GM18951 (cell line): Measurements from ENCODE around the gene JAK1.

Experiments
- POLR2A ChIP-seq: IDR thresholded peaks from 4 replicates; pipeline ENCODE4 v1.6.1; 2011; ENCODE audit warnings: mild to moderate bottlenecking; ENCODE audit not compliant: insufficient read length, insufficient read depth; ENCODE audit errors: extremely low read depth
- in situ Hi-C: fragments of 300-500 bp; cut with MboI; formaldehyde crosslinking; loops from one replicate; pipeline ENCODE4 v1.12.0; 2022; ENCODE audit warnings: low sequenced_read_pairs, mixed read lengths, inconsistent platforms; ENCODE audit not compliant: unreplicated experiment

JAK1 gene

GRCh38 chr1:64843675-64844074 lies 122.7 kb downstream of the JAK1 start:
- in situ Hi-C loops = no loop called here
- TF ChIP-seq POLR2A = no peak

GRCh38 chr1:64842224-64842623 lies 124.1 kb downstream of the JAK1 start:
- in situ Hi-C loops = no loop called here
- TF ChIP-seq POLR2A = no peak

- in situ Hi-C loops = no loop called here
- TF ChIP-seq POLR2A = no peak
Observed at GRCh38 chr1:64841330-64842065, 124.9 kb downstream of the JAK1 start.

GRCh38 chr1:64839732-64840405 lies 126.5 kb downstream of the JAK1 start:
- in situ Hi-C loops = no loop called here
- no peak for TF ChIP-seq POLR2A

GRCh38 chr1:64839261-64839660 lies 127.1 kb downstream of the JAK1 start:
- no peak for TF ChIP-seq POLR2A
- in situ Hi-C loops = no loop called here

- TF ChIP-seq POLR2A = no peak
- in situ Hi-C loops = no loop called here
Observed at GRCh38 chr1:64838486-64838885, 127.9 kb downstream of the JAK1 start.

GRCh38 chr1:64836802-64837201 lies 129.5 kb downstream of the JAK1 start:
- in situ Hi-C loops = no loop called here

GRCh38 chr1:64834734-64835133 lies 131.6 kb downstream of the JAK1 start:
- no peak for TF ChIP-seq POLR2A
- in situ Hi-C loops = no loop called here

More at GRCh38 chr1:64836802-64837201, 129.5 kb downstream of the JAK1 start:
- no peak for TF ChIP-seq POLR2A

- TF ChIP-seq POLR2A = no peak
- in situ Hi-C loops = no loop called here
Observed at GRCh38 chr1:64830030-64830651, 136.2 kb downstream of the JAK1 start.

- no peak for TF ChIP-seq POLR2A
- in situ Hi-C loops = no loop called here
Observed at GRCh38 chr1:64829411-64830029, 136.8 kb downstream of the JAK1 start.

- in situ Hi-C loops = no loop called here
Observed at GRCh38 chr1:64828829-64829228, 137.5 kb downstream of the JAK1 start.

GRCh38 chr1:64826991-64827390 lies 139.4 kb downstream of the JAK1 start:
- in situ Hi-C loops = no loop called here
- no peak for TF ChIP-seq POLR2A

More at GRCh38 chr1:64828829-64829228, 137.5 kb downstream of the JAK1 start:
- TF ChIP-seq POLR2A = no peak
